HEK293 (cell line): Measurements from ENCODE around the gene TOMM40.

Experiments used
- CTCF ChIA-PET: fragments of 350-600 bp; formaldehyde crosslinking; extraction: SDS; loops from one replicate; lab custom pipeline; 2021; ENCODE audit warnings: antibody characterized with exemption; lab: Yijun Ruan, JAX
- POLR2A ChIA-PET: fragments of 300-600 bp; formaldehyde crosslinking; extraction: SDS; loops from one replicate; lab custom pipeline; 2020; ENCODE audit warnings: antibody characterized with exemption, inconsistent platforms; lab: Yijun Ruan, JAX
- H3K27ac ChIP-seq: fragments of 200-500 bp; sonication (Bioruptor generic); 2 replicates; pipeline ENCODE4 v1.5.1; 2014; ENCODE audit warnings: low read depth, low read length, control low read depth, inconsistent platforms; ENCODE audit errors: extremely low read depth
- H3K36me3 ChIP-seq, 2 experiments: fragments of 200-500 bp in 1 of 2; sonication (Bioruptor generic) in 1 of 2; 1 replicate in 1 of 2; 2 replicates in 1 of 2; pipeline ENCODE4 v1.5.1; 2014 to 2017; ENCODE audit warnings: inconsistent platforms in 2 of 2, low read length in 2 of 2; ENCODE audit not compliant: control insufficient read depth in 2 of 2, insufficient read depth in 1 of 2
- H3K4me1 ChIP-seq: fragments of 200-500 bp; sonication (Bioruptor generic); 2 replicates; pipeline ENCODE4 v1.5.1; 2014; ENCODE audit warnings: mild to moderate bottlenecking, low read length, inconsistent platforms; ENCODE audit not compliant: control insufficient read depth, insufficient read depth
- H3K4me3 ChIP-seq: 2 replicates; pipeline ENCODE4 v1.5.1; 2011; ENCODE audit warnings: low read depth, mild to moderate bottlenecking, control low read depth, low read length, moderate library complexity
- H3K9me3 ChIP-seq: fragments of 200-500 bp; sonication (Bioruptor generic); 2 replicates; pipeline ENCODE4 v1.5.1; 2014; ENCODE audit warnings: low read depth, low read length, inconsistent platforms; ENCODE audit not compliant: control insufficient read depth, insufficient read depth
- EGR2 ChIP-seq: fragments of 450-650 bp; formaldehyde crosslinking; IDR thresholded peaks from 2 replicates; pipeline ENCODE4 v1.5.1; 2016; ENCODE audit warnings: low read depth, missing biosample characterization, missing genetic modification characterization
- HOXC10 ChIP-seq: sonication (generic); formaldehyde crosslinking; IDR thresholded peaks from 2 replicates; pipeline ENCODE4 v1.8.1; 2023; ENCODE audit warnings: mild to moderate bottlenecking, missing genetic modification reagents
- IKZF3 ChIP-seq: fragments of 450-650 bp; IDR thresholded peaks from 2 replicates; pipeline ENCODE4 v1.5.0; 2018; ENCODE audit warnings: missing biosample characterization, mild to moderate bottlenecking, missing genetic modification characterization, moderate library complexity
- KLF7 ChIP-seq: fragments of 450-650 bp; formaldehyde crosslinking; IDR thresholded peaks from 2 replicates; pipeline ENCODE4 v1.5.1; 2016; ENCODE audit warnings: missing biosample characterization, missing genetic modification characterization, borderline replicate concordance
- MZF1 ChIP-seq: fragments of 450-650 bp; formaldehyde crosslinking; IDR thresholded peaks from 2 replicates; pipeline ENCODE4 v1.5.1; 2017; ENCODE audit warnings: missing biosample characterization, missing genetic modification characterization, borderline replicate concordance
- SETDB1 ChIP-seq: IDR thresholded peaks from one replicate; pipeline ENCODE4 v1.6.1; 2017; ENCODE audit warnings: mild to moderate bottlenecking, low read length, moderate library complexity, mixed read lengths; ENCODE audit not compliant: insufficient read length
- ZBTB7A ChIP-seq: fragments of 450-650 bp; formaldehyde crosslinking; IDR thresholded peaks from 2 replicates; pipeline ENCODE4 v1.5.1; 2016; ENCODE audit warnings: low read depth, missing biosample characterization, missing genetic modification characterization
- ZFHX2 ChIP-seq: fragments of 450-650 bp; formaldehyde crosslinking; conservative IDR thresholded peaks from 2 replicates; pipeline ENCODE4 v1.5.1; 2016; ENCODE audit warnings: missing biosample characterization, missing genetic modification characterization
- ZNF112 ChIP-seq: fragments of 450-650 bp; formaldehyde crosslinking; IDR thresholded peaks from 2 replicates; pipeline ENCODE4 v1.5.0; 2017; ENCODE audit warnings: missing biosample characterization, missing genetic modification characterization
- ZNF175 ChIP-seq: fragments of 450-650 bp; formaldehyde crosslinking; IDR thresholded peaks from 2 replicates; pipeline ENCODE4 v1.5.1; 2016; ENCODE audit warnings: missing biosample characterization, missing genetic modification characterization
- ZNF19 ChIP-seq: fragments of 450-650 bp; formaldehyde crosslinking; IDR thresholded peaks from 2 replicates; pipeline ENCODE4; 2016; ENCODE audit warnings: missing biosample characterization, missing genetic modification characterization, low read depth
- ZNF2 ChIP-seq: fragments of 450-650 bp; formaldehyde crosslinking; IDR thresholded peaks from 2 replicates; pipeline ENCODE4 v1.5.1; 2016; ENCODE audit warnings: missing biosample characterization, missing genetic modification characterization
- ZNF292 ChIP-seq: fragments of 450-650 bp; formaldehyde crosslinking; IDR thresholded peaks from 2 replicates; pipeline ENCODE4 v1.5.1; 2016; ENCODE audit warnings: low read depth, missing biosample characterization, missing genetic modification characterization, borderline replicate concordance
- ZNF37A ChIP-seq: fragments of 450-650 bp; IDR thresholded peaks from 2 replicates; pipeline ENCODE4 v1.5.1; 2018; ENCODE audit warnings: missing biosample characterization, missing genetic modification characterization
- ZNF426 ChIP-seq: fragments of 450-650 bp; formaldehyde crosslinking; IDR thresholded peaks from 2 replicates; pipeline ENCODE4 v1.5.1; 2017; ENCODE audit warnings: missing biosample characterization, missing genetic modification characterization, mild to moderate bottlenecking, inconsistent platforms, moderate library complexity
- ZNF610 ChIP-seq: fragments of 450-650 bp; formaldehyde crosslinking; IDR thresholded peaks from 2 replicates; pipeline ENCODE4 v1.5.1; 2016; ENCODE audit warnings: missing biosample characterization, missing genetic modification characterization, borderline replicate concordance
- ZNF701 ChIP-seq: fragments of 450-650 bp; formaldehyde crosslinking; IDR thresholded peaks from 2 replicates; pipeline ENCODE4 v1.5.1; 2016; ENCODE audit warnings: missing biosample characterization, missing genetic modification characterization
- TF ChIP-seq, protein P1 (sequence below): fragments of 450-650 bp; formaldehyde crosslinking; IDR thresholded peaks from 2 replicates; pipeline ENCODE4 v1.5.1; 2017; ENCODE audit warnings: missing biosample characterization, missing genetic modification characterization
- TF ChIP-seq, protein P2 (sequence below): fragments of 450-650 bp; IDR thresholded peaks from 2 replicates; pipeline ENCODE4 v1.5.1; 2018; ENCODE audit warnings: missing biosample characterization, missing genetic modification characterization
- TF ChIP-seq, protein P3 (sequence below): fragments of 450-650 bp; formaldehyde crosslinking; IDR thresholded peaks from 2 replicates; pipeline ENCODE4 v1.5.1; 2016; ENCODE audit warnings: missing biosample characterization, missing genetic modification characterization
- TF ChIP-seq, protein P4 (sequence below): fragments of 450-650 bp; formaldehyde crosslinking; IDR thresholded peaks from 2 replicates; pipeline ENCODE4 v1.5.1; 2016; ENCODE audit warnings: missing biosample characterization, missing genetic modification characterization, low read depth
- TF ChIP-seq, protein P5 (sequence below): fragments of 450-650 bp; formaldehyde crosslinking; IDR thresholded peaks from 2 replicates; pipeline ENCODE4 v1.5.1; 2016; ENCODE audit warnings: missing biosample characterization, missing genetic modification characterization
- TF ChIP-seq, protein P6 (sequence below): fragments of 450-650 bp; formaldehyde crosslinking; IDR thresholded peaks from 2 replicates; pipeline ENCODE4 v1.5.1; 2016; ENCODE audit warnings: missing biosample characterization, missing genetic modification characterization

The TOMM40 gene

DNA sequence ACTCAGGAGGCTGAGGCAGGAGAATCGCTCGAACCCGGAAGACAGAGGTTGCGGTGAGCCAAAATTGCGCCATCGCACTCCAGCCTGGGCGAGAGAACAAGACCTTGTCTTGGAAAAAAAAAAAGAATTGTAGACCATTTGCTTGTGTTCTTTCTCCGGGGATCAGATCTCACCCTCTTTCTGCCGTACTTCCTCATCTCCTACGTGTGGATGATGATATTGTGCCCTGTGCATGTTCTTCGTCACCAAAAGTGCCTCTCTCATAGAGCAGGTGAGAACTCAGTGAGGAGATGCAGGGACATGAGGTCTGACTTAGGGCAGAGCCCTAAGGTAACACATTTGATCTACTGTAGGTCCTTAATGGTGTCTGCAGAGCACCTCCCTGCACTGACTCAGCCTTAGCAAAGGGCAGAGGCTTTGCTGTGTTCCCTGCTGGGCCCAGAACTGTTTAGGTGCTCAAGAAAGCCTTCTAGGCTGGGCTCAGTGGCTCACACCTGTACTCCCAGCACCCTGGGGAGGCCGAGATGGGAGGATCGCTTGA is 56.1 kb downstream of the TOMM40 start:
- Histone ChIP-seq H3K4me1 (no peaks in the 10 kb centered on the region), H3K36me3 (peaks cover 0 to 4% of the 10 kb centered on the region in 2 experiments; a peak in 1 of 3 replicates), H3K27ac (no peak overlapping the region), H3K9me3 (no peaks in the 10 kb centered on the region), H3K4me3 (no peak overlapping the region)
- ChIA-PET CTCF (interaction anchor here (0.6 kb wide), 1 partner anchor 167 kb away, joined by 4 read pairs; no protein-coding TSS in a partner anchor), POLR2A (no interaction called here)
- TF ChIP-seq, protein P1, sequence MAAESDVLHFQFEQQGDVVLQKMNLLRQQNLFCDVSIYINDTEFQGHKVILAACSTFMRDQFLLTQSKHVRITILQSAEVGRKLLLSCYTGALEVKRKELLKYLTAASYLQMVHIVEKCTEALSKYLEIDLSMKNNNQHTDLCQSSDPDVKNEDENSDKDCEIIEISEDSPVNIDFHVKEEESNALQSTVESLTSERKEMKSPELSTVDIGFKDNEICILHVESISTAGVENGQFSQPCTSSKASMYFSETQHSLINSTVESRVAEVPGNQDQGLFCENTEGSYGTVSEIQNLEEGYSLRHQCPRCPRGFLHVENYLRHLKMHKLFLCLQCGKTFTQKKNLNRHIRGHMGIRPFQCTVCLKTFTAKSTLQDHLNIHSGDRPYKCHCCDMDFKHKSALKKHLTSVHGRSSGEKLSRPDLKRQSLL (tag by site-specific recombination): no peak
- TF ChIP-seq SETDB1: no peak
- no peak for TF ChIP-seq ZNF19 (tag by site-specific recombination)
- no peak for TF ChIP-seq ZBTB7A (tag by site-specific recombination)
- TF ChIP-seq, protein P2, sequence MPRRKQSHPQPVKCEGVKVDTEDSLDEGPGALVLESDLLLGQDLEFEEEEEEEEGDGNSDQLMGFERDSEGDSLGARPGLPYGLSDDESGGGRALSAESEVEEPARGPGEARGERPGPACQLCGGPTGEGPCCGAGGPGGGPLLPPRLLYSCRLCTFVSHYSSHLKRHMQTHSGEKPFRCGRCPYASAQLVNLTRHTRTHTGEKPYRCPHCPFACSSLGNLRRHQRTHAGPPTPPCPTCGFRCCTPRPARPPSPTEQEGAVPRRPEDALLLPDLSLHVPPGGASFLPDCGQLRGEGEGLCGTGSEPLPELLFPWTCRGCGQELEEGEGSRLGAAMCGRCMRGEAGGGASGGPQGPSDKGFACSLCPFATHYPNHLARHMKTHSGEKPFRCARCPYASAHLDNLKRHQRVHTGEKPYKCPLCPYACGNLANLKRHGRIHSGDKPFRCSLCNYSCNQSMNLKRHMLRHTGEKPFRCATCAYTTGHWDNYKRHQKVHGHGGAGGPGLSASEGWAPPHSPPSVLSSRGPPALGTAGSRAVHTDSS (tag by site-specific recombination): no peak
- TF ChIP-seq IKZF3 (tag by site-specific recombination): no peak
- TF ChIP-seq ZNF292: no peak
- no peak for TF ChIP-seq MZF1 (tag by site-specific recombination)
- TF ChIP-seq HOXC10 (CRISPR knock-in tag): no peak
- no peak for TF ChIP-seq ZNF175
- TF ChIP-seq, protein P3, sequence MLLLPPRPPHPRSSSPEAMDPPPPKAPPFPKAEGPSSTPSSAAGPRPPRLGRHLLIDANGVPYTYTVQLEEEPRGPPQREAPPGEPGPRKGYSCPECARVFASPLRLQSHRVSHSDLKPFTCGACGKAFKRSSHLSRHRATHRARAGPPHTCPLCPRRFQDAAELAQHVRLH (tag by site-specific recombination): no peak
- no peak for TF ChIP-seq ZNF610 (tag by site-specific recombination)
- TF ChIP-seq ZNF37A (tag by site-specific recombination): no peak
- TF ChIP-seq, protein P4, sequence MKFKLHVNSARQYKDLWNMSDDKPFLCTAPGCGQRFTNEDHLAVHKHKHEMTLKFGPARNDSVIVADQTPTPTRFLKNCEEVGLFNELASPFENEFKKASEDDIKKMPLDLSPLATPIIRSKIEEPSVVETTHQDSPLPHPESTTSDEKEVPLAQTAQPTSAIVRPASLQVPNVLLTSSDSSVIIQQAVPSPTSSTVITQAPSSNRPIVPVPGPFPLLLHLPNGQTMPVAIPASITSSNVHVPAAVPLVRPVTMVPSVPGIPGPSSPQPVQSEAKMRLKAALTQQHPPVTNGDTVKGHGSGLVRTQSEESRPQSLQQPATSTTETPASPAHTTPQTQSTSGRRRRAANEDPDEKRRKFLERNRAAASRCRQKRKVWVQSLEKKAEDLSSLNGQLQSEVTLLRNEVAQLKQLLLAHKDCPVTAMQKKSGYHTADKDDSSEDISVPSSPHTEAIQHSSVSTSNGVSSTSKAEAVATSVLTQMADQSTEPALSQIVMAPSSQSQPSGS: no peak
- TF ChIP-seq KLF7 (tag by site-specific recombination): no peak
- no peak for TF ChIP-seq ZNF112 (tag by site-specific recombination)
- TF ChIP-seq, protein P5, sequence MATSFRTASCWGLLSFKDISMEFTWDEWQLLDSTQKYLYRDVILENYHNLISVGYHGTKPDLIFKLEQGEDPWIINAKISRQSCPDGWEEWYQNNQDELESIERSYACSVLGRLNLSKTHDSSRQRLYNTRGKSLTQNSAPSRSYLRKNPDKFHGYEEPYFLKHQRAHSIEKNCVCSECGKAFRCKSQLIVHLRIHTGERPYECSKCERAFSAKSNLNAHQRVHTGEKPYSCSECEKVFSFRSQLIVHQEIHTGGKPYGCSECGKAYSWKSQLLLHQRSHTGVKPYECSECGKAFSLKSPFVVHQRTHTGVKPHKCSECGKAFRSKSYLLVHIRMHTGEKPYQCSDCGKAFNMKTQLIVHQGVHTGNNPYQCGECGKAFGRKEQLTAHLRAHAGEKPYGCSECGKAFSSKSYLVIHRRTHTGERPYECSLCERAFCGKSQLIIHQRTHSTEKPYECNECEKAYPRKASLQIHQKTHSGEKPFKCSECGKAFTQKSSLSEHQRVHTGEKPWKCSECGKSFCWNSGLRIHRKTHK: no peak
- no peak for TF ChIP-seq ZNF426

DNA sequence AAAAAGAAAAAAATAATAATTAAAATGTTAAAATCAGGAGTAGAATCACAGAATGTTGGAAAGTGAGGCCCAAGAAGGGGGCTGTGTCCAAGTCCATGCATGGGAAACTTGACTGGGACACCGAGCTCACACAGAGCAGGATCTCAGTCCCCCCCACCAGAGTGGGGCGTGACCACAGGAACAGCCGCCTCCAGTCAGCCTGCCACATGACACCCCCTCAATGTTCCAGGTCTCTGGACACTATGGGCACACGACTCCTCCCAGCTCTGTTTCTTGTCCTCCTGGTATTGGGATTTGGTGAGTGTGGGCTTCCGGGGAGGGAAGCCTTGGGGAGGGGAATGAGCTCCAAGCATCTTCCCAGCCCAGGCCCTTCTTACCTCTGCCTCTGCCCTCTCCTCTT is 57.2 kb downstream of the TOMM40 start:
- TF ChIP-seq, protein P6, sequence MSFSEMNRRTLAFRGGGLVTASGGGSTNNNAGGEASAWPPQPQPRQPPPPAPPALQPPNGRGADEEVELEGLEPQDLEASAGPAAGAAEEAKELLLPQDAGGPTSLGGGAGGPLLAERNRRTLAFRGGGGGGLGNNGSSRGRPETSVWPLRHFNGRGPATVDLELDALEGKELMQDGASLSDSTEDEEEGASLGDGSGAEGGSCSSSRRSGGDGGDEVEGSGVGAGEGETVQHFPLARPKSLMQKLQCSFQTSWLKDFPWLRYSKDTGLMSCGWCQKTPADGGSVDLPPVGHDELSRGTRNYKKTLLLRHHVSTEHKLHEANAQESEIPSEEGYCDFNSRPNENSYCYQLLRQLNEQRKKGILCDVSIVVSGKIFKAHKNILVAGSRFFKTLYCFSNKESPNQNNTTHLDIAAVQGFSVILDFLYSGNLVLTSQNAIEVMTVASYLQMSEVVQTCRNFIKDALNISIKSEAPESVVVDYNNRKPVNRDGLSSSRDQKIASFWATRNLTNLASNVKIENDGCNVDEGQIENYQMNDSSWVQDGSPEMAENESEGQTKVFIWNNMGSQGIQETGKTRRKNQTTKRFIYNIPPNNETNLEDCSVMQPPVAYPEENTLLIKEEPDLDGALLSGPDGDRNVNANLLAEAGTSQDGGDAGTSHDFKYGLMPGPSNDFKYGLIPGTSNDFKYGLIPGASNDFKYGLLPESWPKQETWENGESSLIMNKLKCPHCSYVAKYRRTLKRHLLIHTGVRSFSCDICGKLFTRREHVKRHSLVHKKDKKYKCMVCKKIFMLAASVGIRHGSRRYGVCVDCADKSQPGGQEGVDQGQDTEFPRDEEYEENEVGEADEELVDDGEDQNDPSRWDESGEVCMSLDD (tag by site-specific recombination): no peak
- TF ChIP-seq ZNF2 (tag by site-specific recombination): no peak
- peak; percentile 30; the same call in 1 of the 2 replicates for TF ChIP-seq EGR2 (tag by site-specific recombination)
- TF ChIP-seq ZFHX2 (tag by site-specific recombination): 0 out of 2 replicates have a peak, but pooled peaks have one; percentile 17
- no peak for TF ChIP-seq ZNF701 (tag by site-specific recombination)
- TF ChIP-seq, protein P2 (tag by site-specific recombination): no peak
- TF ChIP-seq, all 188 proteins: peak for 2
- peaks cover under 1 to 4% of the 10 kb centered on the region in 2 experiments; a peak in 2 of 3 replicates for H3K36me3 ChIP-seq
- H3K9me3 ChIP-seq: no peaks in the 10 kb centered on the region
- no peak overlapping the region for H3K4me3 ChIP-seq
- CTCF ChIA-PET: interaction anchor here (1.7 kb wide), 1 partner anchor 44 kb away, joined by 16 read pairs; no protein-coding TSS in a partner anchor
- H3K27ac ChIP-seq: no peak overlapping the region
- H3K4me1 ChIP-seq: no peaks in the 10 kb centered on the region
- POLR2A ChIA-PET: interaction anchor here (0.6 to 1.4 kb wide), 3 partner anchors 33 to 50 kb away, joined by 3 to 7 read pairs (median 3); partner anchors contain the start of gene APOE
